ENCODE measurements around the gene DPM2.

Gene DPM2

GRCh38 chr9:127937388-127938297, at the start of gene DPM2:
DPM2 (minus strand) TSS chr9:127937854; CDS start chr9:127937820, 34 bp downstream.
- DNase-seq (ENCODE audit: low read depth in 3 of 3, low spot score in 1 of 3) = peak; percentile 56 to 77 (median 67)

GRCh38 chr9:127987103-127987614, 49.5 kb upstream of the DPM2 start:
- DNase-seq (ENCODE audit: low read depth in 3 of 3, low spot score in 1 of 3) = no peak

- no peak for DNase-seq (ENCODE audit: low read depth in 3 of 3, low spot score in 1 of 3)
These were observed 47.4 kb upstream of the DPM2 start for GRCh38 chr9:127985011-127985410.

GRCh38 chr9:127983847-127984289, 46.2 kb upstream of the DPM2 start:
- DNase-seq (ENCODE audit: low read depth in 3 of 3, low spot score in 1 of 3) = no peak

- no peak for DNase-seq (ENCODE audit: low read depth in 3 of 3, low spot score in 1 of 3)
These were observed 45.3 kb upstream of the DPM2 start for GRCh38 chr9:127982912-127983311.

GRCh38 chr9:127981559-127982121, 44.0 kb upstream of the DPM2 start:
- no peak for DNase-seq (ENCODE audit: low read depth in 3 of 3, low spot score in 1 of 3)

- peak; percentile 93 to 98 (median 95) for DNase-seq (ENCODE audit: low read depth in 3 of 3, low spot score in 1 of 3)
These were observed 43.3 kb upstream of the DPM2 start, which contains the start of gene EEIG1 for GRCh38 chr9:127980706-127981558. EEIG1 (minus strand) TSS chr9:127980989; CDS start chr9:127980137, 852 bp downstream.

GRCh38 chr9:127980060-127980705, 42.5 kb upstream of the DPM2 start:
- no peak for DNase-seq (ENCODE audit: low read depth in 3 of 3, low spot score in 1 of 3)

- DNase-seq (ENCODE audit: low read depth in 3 of 3, low spot score in 1 of 3) = no peak
These were observed 41.8 kb upstream of the DPM2 start for GRCh38 chr9:127979333-127980059.

- DNase-seq (ENCODE audit: low read depth in 3 of 3, low spot score in 1 of 3) = no peak
These were observed 41.3 kb upstream of the DPM2 start for GRCh38 chr9:127979015-127979332.

GRCh38 chr9:127977884-127978647, 40.4 kb upstream of the DPM2 start:
- DNase-seq (ENCODE audit: low read depth in 3 of 3, low spot score in 1 of 3) = no peak

GRCh38 chr9:127977009-127977883, 39.6 kb upstream of the DPM2 start:
- no peak for DNase-seq (ENCODE audit: low read depth in 3 of 3, low spot score in 1 of 3)

GRCh38 chr9:127976498-127976897, 38.8 kb upstream of the DPM2 start:
- DNase-seq (ENCODE audit: low read depth in 3 of 3, low spot score in 1 of 3) = no peak

- DNase-seq (ENCODE audit: low read depth in 3 of 3, low spot score in 1 of 3) = no peak
These were observed 38.0 kb upstream of the DPM2 start for GRCh38 chr9:127975376-127976315.

GRCh38 chr9:127974769-127975261, 37.2 kb upstream of the DPM2 start:
- DNase-seq (ENCODE audit: low read depth in 3 of 3, low spot score in 1 of 3) = no peak

GRCh38 chr9:127974001-127974768, 36.5 kb upstream of the DPM2 start:
- DNase-seq (ENCODE audit: low read depth in 3 of 3, low spot score in 1 of 3) = no peak

All from stimulated activated CD4-positive, alpha-beta T cell treated with anti-CD3 and anti-CD28 coated beads, TNF-alpha, amount 100 ng/mL, for 1 hour (primary cell).